Limb (tissue), 2 donors: ENCODE data around the gene PCSK7.
"Not testable (repeated sequence)": the region's sequence is repeated elsewhere in the genome, so short reads cannot be mapped to it uniquely, and the experiment has no call there.

Source experiments
- DNase-seq, 2 donors: peaks; one replicate each; pipeline ENCODE4 v3.0.0-alpha.2; 2016; ENCODE audit errors: extremely low spot score in 2 of 2

PCSK7 gene

DNA sequence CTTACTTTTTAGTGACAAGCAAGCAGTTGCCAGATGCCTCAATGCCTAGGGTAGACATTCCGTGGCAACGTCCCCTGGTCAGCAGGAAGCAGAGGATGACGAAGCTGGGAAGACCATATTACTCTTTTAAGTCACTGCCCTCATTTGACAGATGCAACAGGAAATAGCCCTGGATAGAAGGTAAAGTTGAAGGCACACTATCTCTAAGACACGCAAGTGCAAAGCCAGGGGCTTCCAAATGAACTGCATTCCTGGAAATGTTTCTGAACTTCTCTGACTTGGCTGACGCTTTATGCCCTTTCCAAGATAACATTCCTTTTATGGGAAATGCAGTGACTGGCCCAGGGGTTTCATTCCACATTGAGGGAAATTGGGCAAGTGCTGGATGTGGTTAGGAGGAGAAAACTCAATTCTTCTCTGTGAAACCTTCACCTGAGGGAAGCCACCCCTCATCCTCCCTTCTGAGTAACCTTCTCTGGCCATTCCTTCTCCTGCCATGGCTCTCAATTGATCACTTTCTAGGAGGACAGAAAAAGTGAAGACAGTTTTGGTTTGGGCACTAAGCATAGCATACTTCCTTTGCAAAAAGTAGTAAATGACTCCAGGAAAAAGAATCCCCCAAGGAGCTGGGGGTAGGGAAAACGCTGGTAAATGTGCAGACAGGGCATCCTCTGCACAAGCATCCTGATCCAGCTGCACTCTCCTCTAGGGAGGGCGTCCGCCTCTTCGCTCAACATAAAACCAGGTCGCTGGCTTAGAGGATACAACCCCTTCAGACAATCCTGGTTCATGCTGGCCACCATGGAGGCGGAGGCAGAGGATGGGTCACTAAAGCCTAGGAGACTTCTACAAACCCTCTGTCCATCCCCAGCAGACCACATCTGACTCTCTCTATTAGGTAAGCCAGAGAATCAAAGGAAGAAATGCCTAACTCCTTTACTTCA, 14.5 kb downstream of the PCSK7 start:
- DNase-seq, result no peak

DNA sequence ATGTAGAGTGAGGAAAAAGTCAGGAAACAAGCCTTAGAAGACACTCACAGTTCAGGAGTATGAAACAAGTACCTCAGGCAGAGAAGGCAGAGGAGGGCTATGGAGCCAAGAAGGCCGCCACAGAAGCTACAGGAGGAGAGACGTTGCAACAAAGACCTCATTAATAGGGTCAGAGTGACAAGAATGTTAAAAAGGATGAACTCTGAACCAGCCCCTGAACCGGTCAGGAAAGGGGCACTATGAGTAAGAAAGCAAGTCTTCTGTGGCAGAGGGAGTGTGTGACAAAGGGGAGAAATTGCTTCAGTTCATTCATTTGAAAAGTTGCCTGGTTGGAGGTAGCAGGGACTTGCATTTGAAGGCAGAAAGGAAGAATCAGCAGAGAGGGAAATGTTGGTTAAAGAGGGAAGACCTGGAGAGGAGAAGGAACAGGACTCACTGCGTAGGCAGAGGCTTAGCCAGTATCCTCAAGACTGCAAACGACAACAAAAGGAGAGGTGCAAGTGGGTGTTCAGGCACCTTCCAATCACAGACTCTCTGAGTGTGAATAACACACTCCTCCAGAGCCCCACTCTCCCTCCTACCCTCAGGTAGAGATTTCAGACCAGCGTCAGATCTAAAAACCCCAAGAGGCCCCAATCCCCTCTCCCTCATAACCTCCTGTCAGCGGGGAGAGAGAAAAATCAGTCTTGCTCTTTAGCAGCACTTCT, 17.3 kb downstream of the PCSK7 start:
- no peak for DNase-seq

DNA sequence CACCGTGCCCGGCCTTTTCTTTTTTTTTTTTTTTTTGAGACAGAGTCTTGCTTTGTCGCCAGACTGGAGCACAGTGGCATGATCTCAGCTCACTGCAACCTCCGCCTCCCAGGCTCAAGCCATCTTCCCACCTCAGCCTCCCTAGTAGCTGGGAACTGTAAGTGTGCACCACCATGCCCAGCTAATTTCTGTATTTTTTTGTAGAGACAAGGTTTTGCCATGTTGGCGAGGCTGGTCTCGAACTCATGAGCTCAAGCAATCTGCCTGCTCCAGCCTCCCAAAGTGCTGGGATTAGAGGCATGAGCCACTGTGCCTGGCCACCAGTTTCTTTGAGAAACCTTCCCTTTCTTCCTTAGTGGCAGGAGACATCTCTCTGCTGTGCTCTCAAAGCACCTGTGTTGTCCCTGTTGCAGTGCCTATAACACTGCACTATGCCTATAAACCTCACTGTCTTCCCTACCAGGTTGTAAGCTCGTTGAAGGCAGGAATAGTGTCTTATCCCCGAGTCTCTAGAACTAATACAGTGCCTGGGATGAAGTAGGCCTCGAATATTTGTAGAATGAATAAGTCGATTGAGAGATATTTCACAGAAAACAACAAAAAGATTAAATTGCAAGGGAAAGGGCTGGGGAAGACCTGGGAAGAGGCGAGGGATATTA, 19.0 kb downstream of the PCSK7 start:
- DNase-seq, result no peak

DNA sequence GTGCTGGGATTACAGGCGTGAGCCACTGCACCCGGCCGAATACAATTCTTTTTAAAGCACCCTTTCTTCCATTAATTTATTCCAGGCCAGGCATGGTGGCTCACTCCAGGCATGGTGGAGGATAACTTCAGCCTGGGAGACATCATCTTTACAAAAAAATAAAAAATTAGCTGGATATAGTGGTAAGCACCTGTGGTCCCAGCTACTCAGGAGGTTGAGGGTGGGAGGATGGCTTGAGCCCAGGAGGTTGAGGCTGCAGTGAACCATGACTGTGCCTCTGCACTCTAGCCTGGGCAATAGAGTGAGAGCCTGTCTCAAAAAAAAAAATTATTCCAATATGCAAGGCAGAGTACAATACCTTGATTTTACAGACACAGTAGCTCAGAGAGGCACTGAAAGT, 21.3 kb downstream of the PCSK7 start:
- DNase-seq, result no peak

DNA sequence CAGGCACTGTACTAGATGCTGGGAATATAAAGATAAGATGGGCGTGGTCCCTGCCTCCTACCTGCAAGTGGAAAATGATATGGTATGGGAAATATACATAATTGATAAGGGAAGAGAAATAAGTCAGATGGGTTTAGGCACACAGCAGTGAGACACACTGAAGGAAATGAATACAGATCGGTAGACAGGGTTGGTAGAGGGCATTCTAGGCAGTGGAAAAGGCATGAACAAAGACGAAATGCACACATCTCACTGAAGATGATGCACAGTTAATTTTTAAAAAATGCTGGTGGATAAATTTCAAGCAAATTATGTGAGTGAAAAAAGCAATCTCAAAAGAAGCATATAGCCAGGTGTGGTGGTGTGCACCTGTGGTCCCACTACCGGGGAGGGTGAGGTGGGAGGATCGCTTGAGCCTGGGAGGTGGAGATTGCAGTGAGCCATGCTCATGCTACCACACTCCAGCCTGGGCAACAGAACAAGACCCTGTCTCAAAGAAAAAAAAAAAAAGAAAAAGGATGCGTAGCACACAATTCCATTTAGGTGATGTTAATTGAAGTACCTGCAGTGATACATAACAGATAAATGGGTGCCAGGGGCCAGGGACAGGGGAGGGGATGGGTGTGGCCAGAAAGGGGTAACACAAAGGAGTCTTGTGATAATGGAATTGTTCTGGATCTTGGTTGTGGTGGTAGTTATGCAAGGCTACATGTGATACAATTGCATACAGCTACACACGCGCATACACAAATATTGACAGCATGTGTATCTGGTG, 22.3 kb downstream of the PCSK7 start:
- DNase-seq, result not testable (repeated sequence)

DNA sequence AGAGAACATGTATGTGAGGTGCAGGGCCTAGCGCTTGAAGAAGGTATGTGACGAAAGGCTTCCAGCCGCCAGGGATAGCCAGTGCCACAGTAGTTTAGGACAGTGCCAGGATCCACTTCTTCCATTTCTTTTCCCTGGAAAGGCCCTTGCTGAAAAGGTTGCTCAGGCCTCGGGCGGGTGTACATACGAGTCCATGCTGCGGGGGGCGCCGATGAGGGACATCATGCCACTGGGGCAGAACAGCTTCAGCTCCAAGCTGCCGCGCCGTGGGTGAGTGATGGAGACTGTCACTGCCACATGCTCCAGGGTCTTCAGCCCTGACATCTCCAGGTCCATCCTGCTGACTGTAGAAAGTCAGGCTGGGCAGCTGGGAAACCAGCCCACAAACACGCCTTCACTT, 23.2 kb downstream of the PCSK7 start:
- not testable (repeated sequence) for DNase-seq

DNA sequence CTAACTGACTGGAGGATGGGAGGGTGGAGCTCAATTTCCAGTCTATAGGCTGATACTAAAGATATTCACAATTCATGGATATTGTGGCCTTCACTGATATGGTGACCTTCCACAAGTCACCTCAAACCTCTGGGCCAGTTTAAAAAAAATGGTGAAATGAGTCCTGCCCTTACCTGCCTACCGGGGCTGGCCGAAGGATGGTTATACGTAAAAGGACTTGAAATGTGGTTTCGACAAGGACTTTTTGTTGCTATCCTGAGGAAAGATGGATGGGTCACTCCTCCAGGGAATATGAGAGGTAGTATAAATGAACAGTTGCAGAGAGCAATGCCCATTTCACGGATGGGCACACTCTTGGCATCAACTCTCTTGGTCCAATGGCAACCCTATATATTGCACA, 24.4 kb downstream of the PCSK7 start:
- DNase-seq, result not testable (repeated sequence)

DNA sequence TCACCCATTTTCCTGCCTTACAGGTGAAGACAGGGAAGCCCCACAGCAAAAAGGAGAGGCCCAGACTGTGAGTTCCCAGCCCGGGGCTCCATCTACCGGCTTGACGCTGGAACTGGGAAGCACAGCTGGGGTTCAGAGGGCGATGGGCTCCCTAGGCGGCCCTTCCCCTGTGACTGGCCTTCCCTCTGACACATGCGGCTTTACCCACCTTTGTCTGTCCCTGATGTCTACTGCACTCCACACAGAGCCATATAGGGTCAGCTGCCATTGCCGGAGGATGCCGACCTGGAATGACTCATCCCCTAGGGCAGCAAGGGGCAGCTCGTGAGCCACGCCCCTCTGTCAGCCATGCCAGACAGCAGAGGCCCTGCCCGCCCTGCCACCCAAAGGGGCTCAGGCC, 25.0 kb downstream of the PCSK7 start:
- not testable (repeated sequence) for DNase-seq

DNA sequence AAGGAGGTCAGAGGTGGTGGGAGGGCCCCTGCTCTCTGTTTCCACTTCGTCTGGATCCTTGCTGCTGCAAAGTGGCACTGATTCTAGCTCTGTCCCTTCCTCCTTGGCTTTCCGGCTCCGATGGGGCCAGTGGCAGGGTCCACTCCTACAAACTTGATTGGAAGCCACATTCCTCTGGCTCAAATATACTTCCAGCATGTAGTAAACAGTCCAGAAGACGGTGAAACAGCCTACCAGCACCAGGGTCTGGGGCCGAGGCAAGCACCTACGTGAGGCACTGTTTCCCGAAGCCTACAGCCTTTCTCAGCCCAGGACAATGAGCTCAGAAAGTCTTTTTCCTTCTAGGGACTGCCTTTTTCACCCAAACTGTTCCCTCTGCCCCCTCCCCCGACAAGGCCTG, 25.8 kb downstream of the PCSK7 start:
- DNase-seq, result not testable (repeated sequence)

DNA sequence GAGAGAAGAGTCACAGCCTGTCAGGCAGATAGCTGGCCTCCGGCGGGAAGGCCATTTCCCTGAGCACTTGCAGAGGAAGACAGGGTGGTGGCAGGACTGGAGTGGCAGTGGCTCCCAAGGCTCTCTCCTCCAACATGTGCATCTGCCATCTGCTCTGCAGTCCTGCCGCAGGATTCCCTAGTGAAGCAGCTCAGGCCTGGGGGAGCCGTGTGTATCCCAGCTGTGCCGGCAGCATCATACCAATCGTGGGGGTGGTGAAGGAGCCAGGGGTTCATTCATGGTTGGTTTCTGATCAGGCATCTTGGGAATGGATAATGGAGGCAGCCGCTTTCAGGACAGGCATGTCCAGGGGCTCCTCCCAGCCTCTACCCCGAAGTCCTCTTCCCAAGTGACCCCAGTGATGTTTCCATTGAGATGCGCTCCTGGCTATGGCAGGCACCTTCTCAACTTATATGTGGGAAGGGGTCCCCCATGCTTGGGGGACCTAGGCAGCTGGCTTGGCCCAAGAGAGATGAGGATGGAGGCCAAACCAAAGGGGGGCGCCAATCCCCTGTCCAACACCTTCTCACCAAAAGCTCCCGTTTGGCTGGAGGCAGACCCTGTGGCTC, 26.6 kb downstream of the PCSK7 start:
- DNase-seq, result no peak

DNA sequence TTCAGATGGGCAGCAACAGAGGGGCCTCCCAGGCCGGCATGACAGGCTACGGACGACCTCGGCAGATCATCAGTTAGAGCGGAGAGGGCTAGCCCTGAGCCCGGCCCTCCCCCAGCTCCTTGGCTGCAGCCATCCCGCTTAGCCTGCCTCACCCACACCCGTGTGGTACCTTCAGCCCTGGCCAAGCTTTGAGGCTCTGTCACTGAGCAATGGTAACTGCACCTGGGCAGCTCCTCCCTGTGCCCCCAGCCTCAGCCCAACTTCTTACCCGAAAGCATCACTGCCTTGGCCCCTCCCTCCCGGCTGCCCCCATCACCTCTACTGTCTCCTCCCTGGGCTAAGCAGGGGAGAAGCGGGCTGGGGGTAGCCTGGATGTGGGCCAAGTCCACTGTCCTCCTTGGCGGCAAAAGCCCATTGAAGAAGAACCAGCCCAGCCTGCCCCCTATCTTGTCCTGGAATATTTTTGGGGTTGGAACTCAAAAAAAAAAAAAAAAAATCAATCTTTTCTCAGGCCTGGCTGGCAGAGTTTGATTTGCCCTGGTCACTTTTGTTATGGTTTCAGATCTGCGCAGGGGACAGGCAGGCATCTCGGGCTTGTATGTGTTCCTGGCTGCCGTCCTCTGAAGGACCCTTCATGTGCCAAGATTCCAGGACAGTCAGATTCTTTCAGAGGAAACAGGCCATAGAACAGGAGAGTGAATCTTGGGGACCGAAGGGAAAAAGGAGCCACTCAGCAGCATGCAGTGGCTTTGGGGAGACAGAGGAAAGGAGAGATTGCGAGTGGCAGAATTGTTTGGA, 27.4 kb downstream of the PCSK7 start:
- DNase-seq, result no peak

DNA sequence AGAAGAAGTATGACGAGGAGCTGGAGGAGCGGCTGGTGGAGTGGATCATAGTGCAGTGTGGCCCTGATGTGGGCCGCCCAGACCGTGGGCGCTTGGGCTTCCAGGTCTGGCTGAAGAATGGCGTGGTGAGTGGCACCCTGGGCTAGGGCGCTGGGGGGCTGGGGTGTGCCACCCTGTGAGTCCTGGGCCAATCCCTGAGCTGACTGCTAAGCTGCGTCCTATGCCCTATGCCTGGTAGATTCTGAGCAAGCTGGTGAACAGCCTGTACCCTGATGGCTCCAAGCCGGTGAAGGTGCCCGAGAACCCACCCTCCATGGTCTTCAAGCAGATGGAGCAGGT, 28.8 kb downstream of the PCSK7 start:
- DNase-seq, result no peak

DNA sequence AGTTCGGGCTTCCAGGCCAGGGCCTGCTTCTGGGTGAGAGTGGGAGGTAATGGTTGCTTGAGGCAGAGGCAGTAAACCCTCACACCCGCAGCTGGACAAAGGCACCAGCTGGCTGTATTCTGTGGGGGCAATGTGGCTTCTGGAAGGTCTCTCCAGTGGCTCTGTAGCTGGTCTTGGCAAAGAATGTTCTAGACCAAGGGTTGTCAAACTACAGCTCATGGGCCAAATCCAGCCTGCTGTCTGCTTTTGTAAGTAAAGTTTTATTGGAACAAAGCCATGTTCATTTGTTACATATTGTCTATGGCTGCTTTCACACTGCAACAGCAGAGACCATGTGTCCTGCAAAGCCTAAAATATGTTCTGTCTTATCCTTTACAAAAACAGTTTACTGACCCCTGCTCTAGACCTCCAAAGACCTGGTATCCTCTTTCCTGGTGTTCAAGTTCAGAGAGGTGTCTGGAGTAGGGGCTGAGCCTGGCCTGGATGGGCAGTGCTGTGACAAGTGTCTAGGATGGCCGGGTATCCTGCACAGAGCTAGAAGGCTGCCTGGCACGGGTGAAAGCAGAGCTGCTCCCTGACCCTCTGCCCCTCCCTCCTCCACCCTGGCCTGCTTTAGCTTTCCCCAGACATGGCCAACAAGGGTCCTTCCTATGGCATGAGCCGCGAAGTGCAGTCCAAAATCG, 29.3 kb downstream of the PCSK7 start:
- no peak for DNase-seq

DNA sequence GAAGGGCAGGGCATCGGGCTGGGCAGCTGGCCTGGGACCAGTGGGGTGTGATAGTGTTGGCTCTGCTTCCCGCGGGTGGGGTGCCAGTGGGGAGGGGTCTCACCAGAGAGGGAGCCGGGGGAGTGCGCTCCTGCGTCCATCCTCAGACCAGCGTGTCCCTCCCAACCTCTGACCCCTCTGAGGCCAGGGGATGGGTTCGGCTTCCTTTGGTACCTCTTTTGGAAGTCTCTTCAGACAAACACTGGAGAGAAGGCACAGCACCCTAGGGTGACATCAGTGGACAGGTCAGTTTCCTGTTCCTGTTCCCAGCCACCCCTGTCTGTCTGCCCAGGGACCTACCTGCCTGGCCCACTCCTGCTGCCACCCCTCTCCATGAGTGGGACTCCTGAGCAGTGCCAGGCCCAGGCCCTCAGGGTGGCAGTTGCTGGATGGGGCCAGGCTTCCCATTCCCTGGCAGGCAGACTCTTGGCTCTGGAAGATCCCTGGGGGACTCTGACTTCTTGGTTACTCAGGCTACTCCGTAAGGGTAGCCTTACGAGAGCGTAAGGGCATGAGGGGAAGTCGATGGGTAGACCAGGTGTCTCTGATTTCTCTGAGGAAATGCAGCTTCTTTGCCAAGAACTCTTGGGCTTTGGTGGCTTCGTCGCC, 30.1 kb downstream of the PCSK7 start:
- DNase-seq, result no peak

DNA sequence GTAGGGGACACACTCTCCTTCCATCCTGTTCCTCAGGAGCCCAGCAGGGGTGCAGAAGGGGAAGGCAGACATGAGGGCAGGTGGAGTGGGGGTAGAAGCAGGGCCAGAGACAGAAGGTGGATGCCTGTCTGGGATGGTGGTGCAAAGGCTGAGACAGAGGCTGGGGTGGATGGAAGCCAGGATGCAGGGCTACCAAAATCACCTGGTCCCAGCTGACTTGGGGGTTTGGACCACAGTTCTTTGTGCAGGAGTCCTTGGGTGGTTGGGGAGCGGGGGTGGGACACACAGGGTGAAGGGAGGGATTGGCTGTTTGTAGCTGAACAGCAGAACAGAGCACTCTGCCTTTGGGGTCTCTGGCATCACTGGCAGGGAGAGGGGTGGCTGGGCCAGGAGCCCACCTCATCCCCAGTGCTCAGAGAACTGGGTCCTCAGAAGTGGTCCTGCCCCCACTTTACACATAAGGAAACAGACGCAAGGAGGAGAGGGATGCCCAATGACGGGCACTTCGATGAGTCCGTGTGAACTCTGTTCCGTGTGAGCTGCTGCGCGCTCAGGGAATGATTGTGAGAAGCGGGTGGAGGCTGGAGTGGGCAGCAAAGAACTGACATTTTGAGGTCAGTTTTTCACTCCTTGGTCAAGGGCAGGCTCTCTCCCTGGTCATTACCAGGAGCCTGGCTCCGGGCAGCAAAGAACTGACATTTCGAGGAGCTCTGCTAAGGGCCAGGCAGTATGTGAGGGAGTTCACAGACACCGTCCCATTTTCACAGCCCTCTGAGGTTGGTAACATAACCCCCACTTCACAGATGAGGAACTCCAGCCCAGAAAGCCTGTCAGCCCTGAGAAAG, 30.8 kb downstream of the PCSK7 start:
- DNase-seq, result no peak

DNA sequence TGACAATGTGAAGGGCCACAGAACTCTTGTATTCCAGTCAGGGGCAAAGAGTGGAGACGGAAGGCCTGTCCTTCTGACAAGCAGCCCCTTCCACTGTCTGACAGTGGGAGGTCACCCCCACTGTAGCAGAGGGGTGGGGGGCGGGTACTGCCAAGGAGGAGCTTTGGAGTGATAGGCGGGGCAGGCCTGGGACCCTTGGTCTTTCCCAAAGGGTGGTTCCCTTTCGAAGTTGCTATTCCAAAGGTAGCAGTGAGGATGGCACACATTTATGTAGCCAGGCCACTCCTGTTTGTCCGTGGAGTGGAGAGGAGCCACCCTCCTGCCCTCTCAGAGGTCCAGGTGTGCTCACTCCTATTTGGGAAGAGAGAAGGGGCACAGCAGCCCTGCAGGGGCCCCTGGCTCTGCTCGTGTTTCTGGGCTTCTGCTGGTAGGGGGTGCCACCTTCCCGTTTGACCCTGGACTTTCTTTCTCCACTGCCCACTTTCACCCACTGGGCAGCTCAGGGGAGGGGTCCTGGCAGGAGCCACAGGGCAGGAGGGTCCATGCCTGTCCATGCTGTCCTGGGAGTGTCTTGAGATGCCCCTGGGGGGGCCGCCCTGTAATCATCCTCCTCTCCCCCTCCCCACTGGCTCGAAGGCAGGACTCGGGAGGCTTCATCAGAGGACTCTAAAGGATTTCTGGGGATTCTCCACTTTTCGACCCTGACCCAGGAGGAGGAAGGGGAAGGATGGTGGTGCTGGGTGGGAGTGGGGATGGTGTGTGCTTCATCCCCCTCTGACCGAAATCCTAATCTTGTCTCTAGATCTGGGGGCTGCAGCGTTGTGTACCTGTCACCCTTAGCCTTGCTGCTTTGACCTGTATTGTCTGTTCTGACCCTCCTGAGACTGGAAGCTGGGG, 31.7 kb downstream of the PCSK7 start:
- DNase-seq, result no peak
